TTC549 (cell line): ENCODE results near the gene NPAS3.

Source experiments
- FAIRE-seq: peaks from 2 replicates; lab custom pipeline; 2012; peaks lifted over from hg19 to GRCh38; lab: Jason Lieb, UNC

The NPAS3 gene

DNA sequence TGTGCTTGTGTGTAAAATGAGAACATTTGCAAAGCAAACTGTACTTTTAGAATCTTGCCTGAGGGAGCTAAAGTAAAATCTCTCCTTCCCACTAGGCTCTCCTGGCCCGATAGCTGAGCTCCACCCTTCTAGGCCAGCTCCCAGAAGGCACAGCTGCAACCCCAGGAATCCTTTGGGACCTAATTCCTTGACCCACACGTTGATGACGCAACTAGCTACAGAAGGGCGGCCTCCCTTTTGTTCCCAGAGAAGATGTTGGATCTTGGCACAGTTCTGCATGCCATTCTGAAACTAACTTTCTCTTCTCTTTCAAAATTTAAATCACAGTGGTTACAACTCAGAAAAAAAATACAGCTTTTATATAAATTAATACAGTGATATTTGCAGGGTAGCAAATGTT lies 744.1 kb downstream of the NPAS3 start:
- FAIRE-seq = no peak

DNA sequence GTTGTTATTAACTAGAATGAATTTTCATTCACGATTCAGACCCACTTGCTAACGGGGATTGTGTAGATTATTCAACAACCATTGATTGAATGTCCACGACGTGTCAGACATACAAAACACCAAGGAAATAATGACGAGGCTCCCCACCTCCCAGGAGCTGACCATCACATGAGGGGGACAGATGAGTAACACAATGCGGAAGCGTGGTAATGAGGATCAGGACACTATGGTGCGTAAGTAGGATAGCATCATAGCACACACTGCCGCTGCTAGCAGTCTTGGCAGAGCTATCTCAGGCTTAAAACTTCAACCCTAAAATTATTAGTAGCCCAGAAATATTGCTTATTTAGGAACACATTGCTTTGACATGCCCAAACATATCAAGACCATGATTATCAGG lies 746.3 kb downstream of the NPAS3 start:
- FAIRE-seq = no peak

DNA sequence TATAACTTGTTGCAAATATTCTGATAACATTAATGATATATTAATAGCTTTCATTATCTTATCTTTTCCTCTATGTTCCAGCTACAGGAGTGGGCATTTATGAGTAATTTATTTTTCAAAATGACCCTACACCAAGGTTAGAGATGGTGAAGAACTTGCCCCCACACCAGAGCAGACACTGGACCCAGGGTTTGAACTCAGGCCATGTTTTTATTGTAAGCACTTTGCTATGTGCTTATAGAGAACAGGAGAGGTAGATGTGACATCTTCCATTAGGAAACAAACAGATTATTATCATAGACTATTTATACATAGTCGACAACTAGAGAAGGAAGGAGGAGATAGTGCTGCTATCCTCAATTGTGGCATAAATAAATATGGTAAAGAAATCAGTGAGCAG lies 747.0 kb downstream of the NPAS3 start:
- no peak for FAIRE-seq

DNA sequence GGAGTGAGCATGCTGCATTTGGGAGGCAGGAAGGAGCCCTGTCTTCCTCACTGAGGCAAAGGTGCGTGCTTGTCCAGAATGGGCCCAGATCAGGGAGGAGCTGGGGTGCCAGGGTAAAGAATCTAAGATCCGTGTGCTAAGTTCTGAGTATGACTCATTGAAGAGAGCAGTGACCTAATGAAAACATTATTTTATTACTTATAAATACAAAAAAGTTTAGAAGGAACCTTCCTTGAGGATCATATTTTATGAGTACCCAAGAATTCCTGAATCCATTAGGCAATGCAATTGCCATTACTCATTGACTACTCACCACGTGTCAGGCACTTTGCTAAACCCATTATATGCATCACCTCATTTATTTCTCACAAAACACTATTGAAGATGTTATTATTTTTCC lies 747.5 kb downstream of the NPAS3 start:
- no peak for FAIRE-seq

DNA sequence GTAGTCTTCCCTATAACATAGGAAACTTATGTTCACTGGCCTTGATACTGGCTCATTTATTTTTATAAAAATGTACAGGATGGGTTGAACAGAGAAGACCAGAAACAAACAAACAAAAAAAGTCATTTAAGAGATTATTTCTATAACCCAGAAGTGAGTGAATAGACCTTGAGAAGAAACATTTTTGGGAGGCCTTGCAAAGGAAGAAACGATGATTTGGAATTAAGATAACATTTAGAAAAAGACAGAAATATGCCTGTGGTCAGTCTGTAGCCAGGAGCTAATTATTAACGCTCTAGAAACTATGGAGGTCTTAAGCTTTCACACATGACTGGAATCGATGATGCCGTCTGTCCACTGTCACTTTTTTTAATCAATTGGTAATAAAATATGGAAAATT lies 748.2 kb downstream of the NPAS3 start:
- FAIRE-seq = no peak

DNA sequence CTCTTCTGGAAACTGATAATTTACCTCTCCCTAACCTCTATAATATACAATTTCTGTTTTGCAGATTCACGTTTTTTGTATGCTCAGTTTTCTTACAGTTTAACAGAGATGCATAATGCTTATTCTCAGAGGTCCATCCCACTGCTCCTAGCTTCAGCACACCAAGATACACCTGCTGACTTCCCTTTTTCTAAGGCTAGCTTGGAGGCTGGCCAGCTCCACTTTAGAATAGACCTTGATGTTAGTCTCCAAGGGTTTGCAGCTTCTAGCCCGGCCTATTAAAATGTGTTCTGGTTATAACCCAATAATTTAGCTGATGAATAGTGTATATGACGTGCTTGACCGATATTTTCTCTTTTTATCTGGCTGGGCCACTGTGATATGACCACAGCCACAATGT lies 751.0 kb downstream of the NPAS3 start:
- FAIRE-seq = no peak

DNA sequence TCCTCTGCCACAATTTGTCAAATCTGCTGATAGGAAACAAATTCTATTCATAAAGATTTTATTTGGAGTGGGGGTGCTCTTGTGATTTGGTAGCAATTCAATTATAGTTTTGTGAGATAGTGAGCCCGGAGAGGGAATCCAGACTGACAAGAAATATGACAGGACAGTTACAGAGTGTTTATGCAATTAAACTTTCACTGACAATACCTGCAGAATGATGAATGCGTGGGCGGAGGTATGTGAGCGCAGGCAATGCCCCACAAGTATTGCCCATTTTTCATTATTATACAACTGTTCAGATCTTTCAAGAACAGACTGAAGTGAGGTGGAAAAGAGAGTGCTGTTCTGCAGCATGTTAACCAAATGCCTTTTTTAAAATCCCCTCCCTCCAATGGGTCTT lies 753.2 kb downstream of the NPAS3 start:
- no peak for FAIRE-seq

DNA sequence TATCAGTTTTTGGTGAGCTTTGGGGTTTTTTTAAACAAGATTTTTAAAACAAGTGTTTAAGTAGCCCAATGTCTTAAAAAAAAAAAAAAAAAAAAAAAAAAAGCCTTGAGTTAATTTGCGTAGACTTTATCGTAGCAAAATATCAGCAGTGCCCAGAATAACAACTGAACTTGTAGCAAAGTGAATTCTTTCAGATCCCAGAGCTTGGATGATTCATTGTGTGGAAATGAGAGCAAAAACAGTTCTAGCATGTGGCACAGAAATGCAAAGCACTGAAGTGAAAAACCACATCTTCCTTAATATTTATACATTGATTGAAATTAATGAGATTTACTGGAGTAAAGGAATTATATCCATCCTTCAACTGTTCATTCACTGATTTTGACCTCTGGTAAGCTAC lies 754.1 kb downstream of the NPAS3 start:
- no peak for FAIRE-seq

DNA sequence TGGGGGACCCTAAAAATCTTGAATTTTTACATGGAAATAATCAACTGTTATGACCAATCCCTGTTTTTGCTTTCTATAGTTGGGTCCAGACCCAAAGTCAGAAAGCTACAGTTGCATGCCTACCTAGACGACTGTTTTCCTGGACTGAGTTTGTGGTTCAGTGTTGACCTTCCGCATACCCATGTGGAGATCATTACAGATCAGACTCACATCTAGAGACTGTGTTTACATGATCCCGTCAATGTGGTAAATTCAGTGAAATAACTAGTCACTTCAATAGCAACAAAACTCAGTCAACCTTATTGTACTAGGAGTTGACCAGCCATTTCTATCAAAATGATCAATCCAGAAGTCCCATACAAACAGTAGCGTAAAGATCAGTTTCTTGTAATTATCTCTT lies 754.6 kb downstream of the NPAS3 start:
- no peak for FAIRE-seq

DNA sequence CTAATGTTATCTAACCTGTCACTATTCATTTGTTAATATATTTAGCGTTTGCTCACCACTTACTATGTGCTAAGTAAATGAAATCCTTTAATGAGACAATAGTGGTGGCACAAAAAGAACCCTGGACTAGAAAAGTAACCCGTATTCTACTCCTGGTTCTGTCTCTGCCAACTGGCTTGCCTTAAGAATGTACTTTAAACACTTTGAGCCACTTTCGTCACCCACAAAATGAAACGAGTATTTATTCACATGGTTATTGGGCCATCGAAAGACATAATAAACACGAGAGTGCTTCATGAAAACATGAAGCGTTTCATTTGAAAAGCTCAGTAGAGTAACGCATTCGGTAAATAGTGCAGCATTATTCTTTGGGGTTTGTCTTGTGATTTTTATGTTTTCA lies 757.5 kb downstream of the NPAS3 start:
- FAIRE-seq = no peak

DNA sequence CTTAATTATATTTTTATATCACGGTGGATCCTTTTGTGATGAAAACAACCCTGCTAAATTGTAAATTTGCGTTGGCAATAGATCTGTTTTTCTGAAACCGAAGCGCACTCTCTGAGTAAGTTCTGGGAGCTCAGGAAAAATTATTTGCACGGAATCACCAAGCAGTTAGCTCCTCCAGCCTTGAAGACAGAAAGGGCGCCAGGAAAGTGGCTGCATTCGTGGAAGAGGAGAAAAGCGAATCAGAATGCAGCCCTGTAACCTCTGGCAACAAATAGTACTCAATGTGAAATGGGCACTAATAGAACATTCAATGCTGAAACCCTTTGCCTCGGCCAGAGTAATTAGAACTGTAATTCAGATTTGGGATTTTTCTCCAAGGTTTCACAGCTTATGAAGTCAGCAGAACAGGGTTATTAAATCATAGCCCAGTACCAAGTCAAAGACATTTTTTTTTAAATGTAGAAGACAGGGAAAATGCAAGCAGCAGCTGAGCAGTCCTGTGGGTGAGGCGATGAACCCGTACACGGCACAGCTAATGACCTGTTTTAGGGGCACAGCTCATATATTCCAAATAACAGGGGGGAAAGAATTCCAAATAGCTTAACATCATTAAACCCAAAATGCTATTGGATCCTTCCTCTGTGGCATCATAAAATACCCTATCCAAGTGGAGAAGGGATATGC lies 760.8 kb downstream of the NPAS3 start:
- FAIRE-seq = no peak

DNA sequence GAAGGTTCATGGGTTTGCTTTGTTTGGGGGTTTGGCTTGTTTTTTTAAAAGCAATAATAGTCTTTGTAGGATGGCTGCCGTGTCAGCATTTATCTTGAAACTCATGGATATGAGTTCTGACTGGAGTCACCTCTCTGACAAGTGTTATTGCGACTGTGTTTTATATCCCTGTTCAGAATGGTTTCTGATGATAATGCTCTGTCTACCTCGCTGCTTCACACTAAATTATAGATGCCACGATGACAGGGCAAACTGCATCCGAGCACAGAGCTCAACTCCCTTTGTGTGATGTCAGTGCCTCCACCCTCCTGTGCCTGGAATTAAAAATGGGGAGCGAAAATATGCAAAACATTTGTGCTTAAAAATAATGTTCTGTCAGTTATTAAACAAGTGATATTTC lies 761.4 kb downstream of the NPAS3 start:
- FAIRE-seq = no peak

DNA sequence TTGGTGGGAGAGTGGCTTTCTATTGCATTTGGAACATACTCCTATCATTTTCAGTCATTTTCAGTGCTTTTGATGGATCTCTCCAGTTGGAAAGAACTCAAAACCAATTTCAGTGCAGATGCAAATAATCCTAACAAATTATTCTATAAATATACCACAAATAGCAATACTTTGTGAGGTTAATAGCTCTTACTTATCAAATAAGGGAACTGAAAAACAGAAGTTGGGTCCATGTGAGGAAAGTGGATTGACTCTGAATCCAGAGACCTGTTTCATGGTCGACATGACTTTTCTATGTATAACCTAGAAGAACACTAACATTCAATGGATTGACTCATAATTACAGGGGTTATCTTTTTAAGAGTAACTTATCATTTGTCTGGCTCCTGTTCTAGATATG lies 763.6 kb downstream of the NPAS3 start:
- no peak for FAIRE-seq

DNA sequence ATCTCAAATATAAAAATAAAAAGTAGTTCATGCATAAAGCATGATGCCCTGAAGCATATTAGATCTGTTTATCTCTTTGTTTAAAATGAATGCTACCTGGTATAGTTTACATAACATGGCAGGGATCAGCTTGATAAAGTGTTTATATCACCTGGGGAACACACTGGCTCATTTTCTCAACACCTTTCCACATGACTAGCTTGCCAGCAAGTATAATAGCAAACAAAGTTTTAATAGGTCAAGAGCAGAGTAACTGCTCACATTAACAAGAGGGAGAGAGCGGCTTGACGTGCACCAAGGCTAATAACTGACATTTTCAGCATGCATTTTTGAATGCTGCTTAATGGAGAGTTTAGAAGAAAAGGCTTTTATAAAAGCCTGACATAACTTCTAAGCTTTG lies 765.8 kb downstream of the NPAS3 start:
- no peak for FAIRE-seq

DNA sequence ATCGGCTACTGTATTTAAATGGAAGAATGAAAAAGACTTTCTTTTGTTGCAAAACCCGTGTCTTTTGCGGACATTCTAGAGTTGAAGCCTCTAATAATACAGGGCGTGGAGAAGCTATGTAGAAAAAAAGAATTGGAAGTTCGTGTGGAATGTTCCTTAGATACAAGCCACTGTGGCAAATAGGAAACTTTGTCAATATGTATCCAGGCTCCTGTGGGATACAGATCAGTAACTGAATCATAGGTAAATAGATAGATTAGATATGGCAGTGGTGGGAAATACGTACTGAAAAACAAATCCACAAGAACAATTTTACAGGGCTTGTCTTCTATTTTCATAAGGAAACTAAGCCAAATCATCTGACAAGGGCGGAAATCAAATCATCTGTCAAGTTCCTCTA lies 766.8 kb downstream of the NPAS3 start:
- no peak for FAIRE-seq

DNA sequence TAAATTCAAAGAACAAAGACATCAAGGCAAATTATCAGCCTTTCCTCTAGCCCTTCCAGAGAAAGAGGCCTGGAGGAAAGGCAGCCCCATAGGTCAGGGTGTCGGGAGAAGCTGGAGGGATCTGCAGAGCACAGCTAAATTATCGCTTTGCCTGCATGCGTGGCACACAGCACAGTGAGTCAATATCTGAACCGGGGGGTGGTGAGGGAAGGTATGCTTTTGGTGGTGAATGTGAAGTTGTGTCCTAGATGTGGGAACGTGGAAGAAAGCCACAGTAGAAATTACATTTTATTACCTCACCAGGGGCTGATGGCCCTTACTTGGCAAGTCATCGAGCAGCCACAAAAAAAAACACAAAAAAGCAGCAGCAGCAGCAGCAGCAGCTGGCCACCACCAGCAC lies 769.0 kb downstream of the NPAS3 start:
- FAIRE-seq = no peak

DNA sequence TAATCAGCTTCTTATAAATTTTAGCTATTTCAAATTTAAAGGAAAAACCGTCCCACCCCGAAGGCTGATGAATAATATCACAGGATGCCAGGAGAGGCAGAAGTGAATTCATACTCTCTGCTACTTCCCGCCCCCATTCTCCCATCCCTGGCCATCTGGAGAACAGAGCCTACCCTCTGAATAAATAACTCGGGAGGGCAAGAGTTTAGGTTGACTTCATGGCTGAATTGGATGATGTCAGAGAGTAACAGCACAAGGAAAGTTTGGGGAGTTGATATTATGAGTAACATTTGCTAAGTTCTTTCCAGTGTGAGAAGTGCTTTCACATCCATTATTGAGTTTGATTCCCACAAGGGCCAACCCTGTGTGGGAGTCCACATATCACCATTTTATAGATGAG lies 770.6 kb downstream of the NPAS3 start:
- no peak for FAIRE-seq

DNA sequence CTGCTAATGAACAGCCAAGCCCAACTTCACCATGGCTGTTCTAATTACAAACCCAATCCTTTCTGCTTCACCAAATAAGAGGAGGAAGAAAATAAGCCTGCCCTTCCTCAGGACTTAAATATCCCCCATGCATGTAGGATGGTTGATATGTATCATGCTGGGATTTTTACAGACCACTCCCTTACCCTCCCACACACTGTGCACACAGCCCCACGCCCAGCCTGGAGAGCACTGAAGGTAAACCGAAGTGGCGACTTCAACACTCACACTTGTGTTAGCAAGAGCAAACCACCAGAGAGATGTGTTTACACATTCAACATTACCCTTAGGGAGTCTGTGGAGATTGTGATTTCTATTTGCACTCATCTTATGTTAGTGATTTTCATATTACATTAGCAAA lies 771.0 kb downstream of the NPAS3 start:
- no peak for FAIRE-seq

DNA sequence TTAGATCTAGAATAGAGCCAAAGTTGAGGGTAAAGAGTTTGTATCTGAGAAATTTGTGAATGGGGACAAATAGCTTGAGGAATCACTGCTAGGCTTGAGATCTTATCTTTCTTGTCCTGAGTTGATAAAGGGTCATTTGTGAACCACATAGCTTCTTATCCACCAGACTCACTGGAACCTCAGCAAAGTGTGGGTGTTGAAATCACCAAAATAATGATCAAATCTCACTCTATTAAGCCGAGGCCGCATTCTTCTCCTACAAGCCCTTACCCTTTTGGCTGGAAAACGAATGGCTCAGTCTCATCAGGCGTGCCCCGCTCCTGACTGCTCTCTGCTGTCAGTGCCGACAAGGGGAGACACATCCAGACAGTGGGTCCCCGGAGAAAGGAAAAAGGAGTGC lies 771.6 kb downstream of the NPAS3 start:
- FAIRE-seq = no peak

DNA sequence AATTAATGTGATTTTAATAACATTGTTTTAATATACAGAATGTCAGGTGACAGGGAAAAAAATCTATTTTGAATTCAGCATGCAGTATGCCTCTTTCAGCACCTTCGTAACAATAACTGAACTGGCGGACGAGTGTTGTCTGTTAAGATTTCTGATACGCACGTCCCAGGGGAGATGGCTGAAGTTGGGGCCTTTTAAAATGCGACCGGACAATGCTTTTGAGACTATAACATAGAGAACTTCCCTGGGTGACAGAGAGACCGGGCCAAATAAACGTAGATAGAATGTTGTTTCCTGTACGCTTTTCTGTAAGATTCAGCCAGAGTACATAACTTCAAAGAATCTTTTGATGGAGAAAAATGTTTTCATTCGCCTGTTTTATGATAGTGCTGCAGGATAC lies 772.5 kb downstream of the NPAS3 start:
- no peak for FAIRE-seq

DNA sequence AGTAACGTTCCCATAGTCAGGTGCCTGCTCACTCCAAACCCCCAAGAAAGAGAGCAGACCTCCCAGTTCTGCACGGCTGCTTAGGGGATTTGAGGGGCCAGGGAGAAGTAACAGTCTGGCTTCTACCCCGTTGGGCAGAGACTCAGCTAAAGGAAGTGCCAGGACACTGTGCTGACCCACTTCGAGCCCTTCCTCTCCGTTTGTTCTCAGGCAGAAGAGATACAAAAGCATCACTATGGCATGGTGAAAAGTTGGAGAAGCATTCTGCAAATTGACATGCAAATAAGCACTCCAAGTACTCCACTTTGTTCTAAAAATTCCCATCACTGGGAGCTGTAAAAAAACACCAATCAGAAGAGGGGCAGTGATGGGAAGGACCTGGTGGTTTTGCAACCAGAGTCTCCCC lies 773.1 kb downstream of the NPAS3 start:
- no peak for FAIRE-seq

DNA sequence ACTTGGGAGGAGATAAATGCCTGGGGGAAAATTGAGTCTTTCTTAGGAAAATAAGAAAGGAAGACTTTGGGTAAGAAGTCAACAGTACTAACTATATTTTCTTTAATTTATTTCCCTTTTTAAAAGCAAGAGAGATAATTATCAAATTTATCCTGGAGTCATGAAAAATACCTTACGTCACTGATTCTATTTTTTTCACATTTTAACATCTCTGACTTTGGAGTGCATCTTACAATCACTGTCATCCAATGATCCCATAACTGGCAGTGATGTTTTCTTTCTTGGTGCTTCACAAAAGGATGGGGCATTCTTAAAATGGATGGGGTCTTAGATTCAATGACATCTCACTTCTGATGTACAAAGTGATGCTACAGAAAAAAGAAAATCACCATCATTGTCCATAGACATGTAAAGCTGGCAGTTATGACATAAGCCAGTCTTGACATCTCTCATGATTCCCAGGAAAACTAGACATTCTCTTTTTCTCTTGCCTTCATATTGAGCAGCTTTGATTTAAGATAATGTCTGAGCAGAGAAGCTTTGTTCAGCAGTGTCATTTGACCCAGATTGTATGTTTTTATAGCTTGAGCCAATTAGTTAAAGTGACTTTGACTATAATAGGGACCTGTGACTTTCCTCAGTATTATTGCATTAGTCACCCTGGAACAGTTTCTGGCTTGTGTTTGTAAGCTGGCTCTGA lies 776.0 kb downstream of the NPAS3 start:
- no peak for FAIRE-seq

DNA sequence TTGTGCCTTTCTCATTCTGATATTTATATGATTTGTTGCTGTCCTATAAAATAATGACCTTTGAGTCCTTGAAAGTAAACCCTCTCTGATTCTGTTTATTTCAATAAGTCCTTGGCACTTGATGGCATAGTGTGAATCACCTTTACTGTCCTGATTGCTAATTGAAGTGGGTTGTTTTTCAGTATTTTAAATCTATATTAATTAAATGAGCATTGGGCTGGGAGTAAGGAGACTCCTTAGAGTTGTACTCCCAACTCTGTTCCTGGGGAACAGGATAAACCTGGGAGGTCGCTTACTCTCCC lies 776.5 kb downstream of the NPAS3 start:
- FAIRE-seq = no peak

DNA sequence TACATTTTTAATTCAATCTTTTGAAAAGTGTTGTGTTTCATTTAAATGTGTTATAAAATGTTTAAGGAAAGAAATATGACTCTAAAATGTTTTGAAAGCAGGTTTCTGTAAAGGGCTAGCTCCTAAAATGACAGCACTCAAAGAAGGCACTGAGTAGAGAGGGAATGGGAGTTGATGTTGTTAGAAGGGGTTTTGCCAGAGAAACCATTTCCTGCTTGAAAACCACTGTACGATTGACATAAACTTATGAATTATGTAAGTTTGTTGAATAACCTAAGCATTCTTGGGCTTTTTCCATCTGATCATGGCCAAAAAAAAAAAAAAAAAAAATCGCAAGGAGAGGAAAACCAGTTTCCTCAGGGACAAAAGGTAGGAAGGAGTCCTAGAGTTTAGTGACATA lies 778.2 kb downstream of the NPAS3 start:
- no peak for FAIRE-seq

DNA sequence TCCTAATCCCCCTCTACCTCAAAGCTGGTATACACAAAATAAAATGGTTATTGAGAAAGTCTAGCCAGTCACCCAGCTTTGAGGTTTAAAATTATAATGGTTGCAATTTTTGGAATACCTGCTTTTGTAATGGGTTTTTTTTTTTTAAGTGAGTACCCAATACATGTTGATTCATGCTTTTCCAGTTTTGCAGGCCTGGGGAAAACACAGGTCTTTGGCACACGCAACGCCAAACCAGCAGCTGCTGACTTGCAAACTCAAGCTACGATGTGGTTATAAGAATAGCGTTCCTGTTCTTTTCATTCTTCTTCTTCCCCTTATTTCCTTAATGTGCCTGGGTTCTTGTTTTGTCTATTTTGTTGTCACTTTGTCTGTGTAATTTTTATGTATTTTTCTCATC lies 779.2 kb downstream of the NPAS3 start:
- no peak for FAIRE-seq
